ENCODE data around the gene NRP1. TPM values are rescaled to one million over a fixed set of nuclear protein-coding genes. Genes with fewer than 3 reads are reported as not detected.

The NRP1 gene
- total RNA-seq, 1 donor from 2014 or later, result 486 TPM

DNA sequence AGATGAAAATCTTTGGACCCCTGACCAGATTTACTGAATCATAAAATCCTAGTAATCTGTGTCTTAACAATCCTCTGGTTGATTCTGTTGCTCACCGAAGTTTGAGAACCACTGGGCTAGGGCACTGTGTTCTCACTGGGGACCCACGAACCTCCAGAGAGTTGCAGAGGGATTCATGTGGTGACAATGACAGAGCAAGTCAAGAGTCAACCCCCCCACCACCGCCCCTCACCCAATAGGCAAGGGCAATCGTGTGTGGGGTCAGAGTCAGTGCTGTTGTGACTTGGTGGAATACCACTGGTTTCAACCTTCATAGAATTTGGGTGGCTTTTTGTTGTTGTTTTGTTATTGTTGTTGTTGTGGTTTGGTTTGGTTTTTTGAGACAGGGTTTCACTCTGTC, 23.5 kb upstream of the NRP1 start:
- no peak for DNase-seq (ENCODE audit: low spot score)

DNA sequence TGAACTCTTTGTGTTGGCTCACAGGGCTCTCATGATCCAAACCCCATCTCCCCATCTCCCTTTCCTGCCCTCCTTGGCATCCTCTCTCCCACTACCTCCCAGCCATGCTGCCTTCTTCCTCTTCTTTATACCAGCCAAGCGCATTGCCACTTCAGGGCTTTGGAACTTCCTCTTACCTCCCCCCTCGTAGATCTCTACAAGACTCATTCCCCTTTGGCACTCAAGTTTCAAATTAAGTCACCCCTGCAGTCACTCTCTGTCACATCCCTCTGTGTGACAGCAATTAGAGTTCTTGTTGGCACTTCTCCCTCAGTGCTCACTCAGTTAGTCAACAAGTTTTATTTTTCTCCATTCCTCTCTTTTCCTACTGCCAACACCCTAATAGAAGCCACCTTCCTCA, 20.8 kb upstream of the NRP1 start:
- no peaks in the 10 kb centered on the region for H3K9me3 Mint-ChIP-seq (ENCODE audit: unreplicated experiment)
- DNase-seq (ENCODE audit: low spot score), result no peak
- H3K36me3 Mint-ChIP-seq (ENCODE audit: low read depth, unreplicated experiment), result no peaks in the 10 kb centered on the region

More for the DNA sequence above, 23.5 kb upstream of the NRP1 start:
- no peak overlapping the region for H3K27ac Mint-ChIP-seq (ENCODE audit: unreplicated experiment)
- H3K27me3 Mint-ChIP-seq (ENCODE audit: unreplicated experiment), result no peaks in the 10 kb centered on the region
- H3K4me1 Mint-ChIP-seq (ENCODE audit: unreplicated experiment), result peaks cover 2% of the 10 kb centered on the region
- H3K4me3 Mint-ChIP-seq (ENCODE audit: unreplicated experiment), result no peak overlapping the region
- H3K36me3 Mint-ChIP-seq (ENCODE audit: low read depth, unreplicated experiment), result no peaks in the 10 kb centered on the region
- TF ChIP-seq, protein P1, sequence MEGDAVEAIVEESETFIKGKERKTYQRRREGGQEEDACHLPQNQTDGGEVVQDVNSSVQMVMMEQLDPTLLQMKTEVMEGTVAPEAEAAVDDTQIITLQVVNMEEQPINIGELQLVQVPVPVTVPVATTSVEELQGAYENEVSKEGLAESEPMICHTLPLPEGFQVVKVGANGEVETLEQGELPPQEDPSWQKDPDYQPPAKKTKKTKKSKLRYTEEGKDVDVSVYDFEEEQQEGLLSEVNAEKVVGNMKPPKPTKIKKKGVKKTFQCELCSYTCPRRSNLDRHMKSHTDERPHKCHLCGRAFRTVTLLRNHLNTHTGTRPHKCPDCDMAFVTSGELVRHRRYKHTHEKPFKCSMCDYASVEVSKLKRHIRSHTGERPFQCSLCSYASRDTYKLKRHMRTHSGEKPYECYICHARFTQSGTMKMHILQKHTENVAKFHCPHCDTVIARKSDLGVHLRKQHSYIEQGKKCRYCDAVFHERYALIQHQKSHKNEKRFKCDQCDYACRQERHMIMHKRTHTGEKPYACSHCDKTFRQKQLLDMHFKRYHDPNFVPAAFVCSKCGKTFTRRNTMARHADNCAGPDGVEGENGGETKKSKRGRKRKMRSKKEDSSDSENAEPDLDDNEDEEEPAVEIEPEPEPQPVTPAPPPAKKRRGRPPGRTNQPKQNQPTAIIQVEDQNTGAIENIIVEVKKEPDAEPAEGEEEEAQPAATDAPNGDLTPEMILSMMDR (IDR thresholded peaks at IDR 0.05; ENCODE audit: unreplicated experiment), result no peak
- H3K9me3 Mint-ChIP-seq (ENCODE audit: unreplicated experiment), result no peaks in the 10 kb centered on the region

DNA sequence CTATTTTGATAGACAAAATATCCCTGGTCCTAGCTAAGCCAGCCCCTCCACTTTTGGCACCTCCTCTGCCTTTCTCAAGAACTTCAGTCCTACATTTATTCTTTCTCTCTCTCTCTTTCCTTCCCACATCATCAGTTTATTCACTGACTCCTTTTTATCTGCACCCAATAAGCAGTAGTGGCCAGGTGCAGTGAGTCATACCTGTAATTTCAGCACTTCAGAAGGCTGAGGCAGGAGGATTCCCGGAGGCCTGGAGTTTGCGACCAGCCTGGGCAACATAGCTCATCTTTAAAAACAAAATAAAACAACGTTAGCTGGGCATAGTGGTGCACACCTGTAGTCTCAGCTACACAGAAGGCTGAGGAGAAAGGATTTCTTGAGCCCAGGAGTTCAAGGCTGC, 19.4 kb upstream of the NRP1 start:
- peaks cover 2% of the 10 kb centered on the region for H3K4me1 Mint-ChIP-seq (ENCODE audit: unreplicated experiment)
- H3K27ac Mint-ChIP-seq (ENCODE audit: unreplicated experiment), result no peak overlapping the region
- H3K36me3 Mint-ChIP-seq (ENCODE audit: low read depth, unreplicated experiment), result no peaks in the 10 kb centered on the region
- no peak for DNase-seq (ENCODE audit: low spot score)
- TF ChIP-seq, protein P1 (IDR thresholded peaks at IDR 0.05; ENCODE audit: unreplicated experiment), result no peak
- no peak overlapping the region for H3K4me3 Mint-ChIP-seq (ENCODE audit: unreplicated experiment)
- no peaks in the 10 kb centered on the region for H3K27me3 Mint-ChIP-seq (ENCODE audit: unreplicated experiment)
- no peaks in the 10 kb centered on the region for H3K9me3 Mint-ChIP-seq (ENCODE audit: unreplicated experiment)

More for the DNA sequence above, 20.8 kb upstream of the NRP1 start:
- TF ChIP-seq, protein P1 (IDR thresholded peaks at IDR 0.05; ENCODE audit: unreplicated experiment), result no peak
- no peak overlapping the region for H3K27ac Mint-ChIP-seq (ENCODE audit: unreplicated experiment)
- H3K4me1 Mint-ChIP-seq (ENCODE audit: unreplicated experiment), result peaks cover 2% of the 10 kb centered on the region
- no peak overlapping the region for H3K4me3 Mint-ChIP-seq (ENCODE audit: unreplicated experiment)
- H3K27me3 Mint-ChIP-seq (ENCODE audit: unreplicated experiment), result no peaks in the 10 kb centered on the region

DNA sequence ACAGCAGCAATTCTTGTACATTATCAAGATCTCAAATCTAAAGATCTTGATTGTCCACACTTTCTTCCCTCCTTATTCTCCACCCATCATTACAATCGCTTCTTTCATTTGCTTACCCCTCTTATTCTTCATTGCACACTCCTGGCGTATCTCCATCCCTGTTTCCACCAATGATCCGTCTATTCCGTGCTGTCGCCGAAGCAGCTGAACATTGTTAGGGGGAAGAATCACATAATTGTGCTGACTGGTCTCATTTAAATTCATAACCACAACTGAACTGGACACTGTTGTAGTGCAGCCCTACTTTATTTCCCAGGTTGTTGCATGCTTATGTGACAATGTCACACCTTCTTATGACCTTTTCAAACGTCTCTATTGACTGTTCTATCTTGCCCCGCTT, 18.9 kb upstream of the NRP1 start:
- DNase-seq (ENCODE audit: low spot score), result no peak
- Mint-ChIP-seq H3K27ac (ENCODE audit: unreplicated experiment) (no peak overlapping the region), H3K4me1 (ENCODE audit: unreplicated experiment) (peaks cover 2% of the 10 kb centered on the region), H3K4me3 (ENCODE audit: unreplicated experiment) (no peak overlapping the region), H3K9me3 (ENCODE audit: unreplicated experiment) (no peaks in the 10 kb centered on the region), H3K36me3 (ENCODE audit: low read depth, unreplicated experiment) (no peaks in the 10 kb centered on the region), H3K27me3 (ENCODE audit: unreplicated experiment) (no peaks in the 10 kb centered on the region)
- TF ChIP-seq, protein P1 (IDR thresholded peaks at IDR 0.05; ENCODE audit: unreplicated experiment), result no peak

DNA sequence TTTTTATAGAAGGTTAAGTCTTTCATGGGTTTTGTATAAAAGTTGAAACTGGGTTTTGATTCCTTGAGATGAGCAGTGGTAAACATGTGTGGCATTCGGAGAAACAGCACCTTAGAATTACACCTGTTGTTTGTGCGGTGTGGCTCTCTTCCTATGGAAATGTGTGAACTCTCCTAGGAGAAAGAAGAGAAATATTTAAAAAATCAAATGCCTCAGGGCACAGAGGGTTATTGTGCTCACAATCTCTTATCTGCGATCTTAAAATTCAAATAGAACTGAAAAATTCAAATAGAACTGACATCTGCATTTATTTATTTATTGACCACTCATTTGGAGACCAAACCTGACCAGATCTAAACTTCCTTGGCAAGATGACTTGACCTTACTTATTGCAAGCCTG, 18.1 kb upstream of the NRP1 start:
- H3K27me3 Mint-ChIP-seq (ENCODE audit: unreplicated experiment), result peaks cover 2% of the 10 kb centered on the region
- no peak overlapping the region for H3K4me3 Mint-ChIP-seq (ENCODE audit: unreplicated experiment)
- no peak overlapping the region for H3K27ac Mint-ChIP-seq (ENCODE audit: unreplicated experiment)

More for the DNA sequence above, 18.1 kb upstream of the NRP1 start:
- Mint-ChIP-seq H3K4me1 (ENCODE audit: unreplicated experiment) (peaks cover 1% of the 10 kb centered on the region), H3K9me3 (ENCODE audit: unreplicated experiment) (no peaks in the 10 kb centered on the region), H3K36me3 (ENCODE audit: low read depth, unreplicated experiment) (no peaks in the 10 kb centered on the region)
- TF ChIP-seq, protein P1 (IDR thresholded peaks at IDR 0.05; ENCODE audit: unreplicated experiment), result no peak
- DNase-seq (ENCODE audit: low spot score), result no peak
